Esophagus squamous epithelium (tissue), 5 donors: ENCODE measurements around the gene PIK3C2B. TPM values are rescaled to one million over a fixed set of nuclear protein-coding genes. Genes with fewer than 3 reads are reported as not detected.
A peak's percentile ranks its signal among the peaks of the same experiment; 100 is the strongest.
"Not testable (repeated sequence)": the region's sequence is repeated elsewhere in the genome, so short reads cannot be mapped to it uniquely, and the experiment has no call there.

Experiments
- DNase-seq: peaks from one replicate; lab custom pipeline; 2025; lab: John Stamatoyannopoulos, UW
- H3K27ac ChIP-seq, 4 donors: fragments of 200-600 bp; sonication (generic); one replicate each; pipeline ENCODE4 v1.5.1; 2016 to 2019; ENCODE audit warnings: mild to moderate bottlenecking in 1 of 4
- H3K27me3 ChIP-seq, 4 donors: fragments of 200-600 bp; sonication (generic); 1 replicate in 3 of 4; 2 replicates in 1 of 4; pipeline versions ENCODE4 v1.5.1 to v1.6.0; 2017 to 2021; ENCODE audit warnings: antibody characterized with exemption in 1 of 4
- H3K36me3 ChIP-seq, 3 donors: fragments of 200-600 bp; sonication (generic); one replicate each; pipeline ENCODE4 v1.5.1; 2016 to 2019
- H3K4me1 ChIP-seq, 3 donors: fragments of 200-600 bp; sonication (generic); one replicate each; pipeline ENCODE4 v1.5.1; 2017 to 2019
- H3K4me3 ChIP-seq, 4 donors: fragments of 200-600 bp; sonication (generic); 1 replicate in 3 of 4; 2 replicates in 1 of 4; pipeline ENCODE4 v1.5.1; 2016 to 2019; ENCODE audit warnings: mild to moderate bottlenecking in 2 of 4, moderate library complexity in 1 of 4
- H3K9me3 ChIP-seq, 3 donors: fragments of 200-600 bp; sonication (generic); one replicate each; pipeline ENCODE4 v1.5.1; 2016 to 2019
- CTCF ChIP-seq, 6 experiments: fragments of 450-650 bp in 4 of 6; fragments of 200-600 bp in 2 of 6; sonication (generic) in 2 of 6; IDR thresholded peaks; one replicate each; pipeline ENCODE4 v1.5.1; 2016 to 2019; ENCODE audit warnings: antibody characterized with exemption in 6 of 6, mild to moderate bottlenecking in 4 of 6, moderate library complexity in 4 of 6
- POLR2A ChIP-seq, 4 donors: fragments of 450-650 bp; IDR thresholded peaks; one replicate each; pipeline ENCODE4 v1.6.1; 2017; ENCODE audit warnings: antibody characterized with exemption in 4 of 4, mild to moderate bottlenecking in 4 of 4, moderate library complexity in 3 of 4
- WGBS, 2 donors: methylation state at CpG; one replicate each; pipeline ENCODE4 v1.1.5; 2018; 5-methylcytosine and 5-hydroxymethylcytosine counted together
- intact Hi-C: fragments of 100-400 bp; cut with DNase I; formaldehyde crosslinking; loops from one replicate; pipeline ENCODE4 v1.15.0; 2022
- total RNA-seq, 4 donors: library from RNA; depleted of rRNA; stranded (reverse); fragments of >200 nt; gene quantifications; one replicate each; pipeline ENCODE4 v1.1.0, GENCODE V29; 2016
- donor health status: DM: yes; HTN: yes; CAD: no.

Gene PIK3C2B
- total RNA-seq, 4 donors from 2014 or later, result 19.4 to 40.2 (median 21.3) TPM

GRCh38 chr1:204523605-204524215 is 29.1 kb upstream of the PIK3C2B start:
- H3K9me3 ChIP-seq, result peaks cover 0 to 9% (median 0%) of the 10 kb centered on the region in 3 donors
- no peak overlapping the region for H3K27ac ChIP-seq
- no peak for DNase-seq
- WGBS, 2 donors, result 73 to 83% methylated on average over 5 to 8 of the region's 9 CpGs
- intact Hi-C loops, result no loop called here
- H3K27me3 ChIP-seq, result no peaks in the 10 kb centered on the region
- peaks cover 15 to 72% (median 25%) of the 10 kb centered on the region in 3 donors for H3K36me3 ChIP-seq
- H3K4me1 ChIP-seq, result peaks cover 9 to 37% (median 14%) of the 10 kb centered on the region in 3 donors
- no peak for TF ChIP-seq CTCF (IDR thresholded peaks at IDR 0.05)
- TF ChIP-seq POLR2A (IDR thresholded peaks at IDR 0.05), result no peak
- H3K4me3 ChIP-seq, result no peak overlapping the region

DNA sequence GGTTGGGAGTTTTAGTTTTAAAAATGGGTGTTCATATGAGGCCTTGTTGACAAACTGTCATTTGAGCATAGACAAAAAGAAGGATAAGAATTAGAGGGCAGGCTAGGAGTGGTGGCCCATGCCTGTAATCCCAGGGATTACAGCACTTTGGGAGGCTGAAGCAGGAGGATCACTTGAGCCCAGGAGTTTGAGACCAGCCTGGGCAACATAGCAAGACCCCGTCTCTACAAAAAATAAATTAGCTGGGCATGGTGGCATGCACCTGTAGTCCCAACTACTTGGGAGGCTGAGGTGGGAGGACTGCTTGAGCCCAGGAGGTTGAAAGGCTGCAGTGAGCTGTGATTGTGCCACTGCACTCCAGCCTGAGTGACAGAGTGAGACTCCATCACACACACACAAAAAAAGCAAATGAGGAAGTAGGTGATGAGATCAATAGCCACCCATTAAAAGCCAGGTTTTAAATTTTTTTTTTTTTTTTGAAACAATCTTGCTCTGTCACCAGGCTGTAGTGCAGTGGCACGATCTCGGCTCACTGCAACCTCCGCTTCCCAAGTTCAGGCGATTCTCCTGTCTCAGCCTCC is 27.4 kb upstream of the PIK3C2B start:
- H3K4me3 ChIP-seq, H3K9me3 ChIP-seq, H3K27me3 ChIP-seq, DNase-seq, H3K27ac ChIP-seq, intact Hi-C loops: not testable (repeated sequence)
- peaks cover 18 to 54% (median 31%) of the 10 kb centered on the region in 3 donors for H3K4me1 ChIP-seq
- WGBS, 2 donors, result 76 to 83% methylated on average over 5 of the region's 5 CpGs
- peaks cover 8 to 68% (median 19%) of the 10 kb centered on the region in 3 donors for H3K36me3 ChIP-seq

DNA sequence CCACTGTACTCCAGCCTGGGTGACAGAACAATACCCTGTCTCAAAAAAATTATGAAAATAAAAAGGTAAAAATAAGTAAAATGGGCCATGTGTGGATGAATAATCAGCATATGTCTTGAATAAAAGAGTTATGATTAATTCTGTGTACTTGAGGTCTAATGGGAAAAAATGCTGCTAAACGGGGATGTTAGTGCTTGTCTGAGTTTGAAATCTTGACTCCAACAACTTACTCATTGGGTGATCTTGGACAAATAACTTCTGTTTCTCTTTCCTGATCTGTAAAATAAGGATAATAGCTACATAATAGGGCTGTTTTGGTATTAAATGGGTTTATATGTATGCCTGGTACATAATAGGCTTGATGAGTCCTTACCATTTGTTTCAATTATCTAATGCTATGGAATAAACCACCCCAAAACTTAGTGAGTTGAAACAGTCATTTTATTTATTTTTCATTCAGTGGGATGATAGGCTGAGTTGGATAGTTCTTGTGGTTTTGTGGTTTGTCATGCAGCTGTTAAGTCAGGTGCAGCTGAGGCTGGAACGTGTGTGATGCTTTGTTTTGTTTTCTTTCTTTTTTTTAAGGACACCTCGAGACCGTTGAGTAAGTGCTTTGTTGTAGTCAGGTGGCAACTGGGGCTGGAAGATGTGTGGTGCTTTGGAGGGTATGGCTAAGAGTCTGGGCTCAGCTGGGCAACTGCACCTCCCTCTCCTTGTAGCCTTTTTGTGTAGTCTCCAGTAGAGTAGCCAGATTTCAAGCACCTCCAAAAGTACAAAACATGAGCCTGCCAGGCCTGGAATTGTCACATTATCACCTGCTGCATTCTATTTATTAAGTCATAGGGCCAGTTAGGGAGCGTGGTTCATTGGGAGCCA is 26.5 kb upstream of the PIK3C2B start:
- H3K4me1 ChIP-seq, result peaks cover 18 to 57% (median 31%) of the 10 kb centered on the region in 3 donors
- H3K27me3 ChIP-seq, result no peaks in the 10 kb centered on the region
- TF ChIP-seq CTCF (IDR thresholded peaks at IDR 0.05), result no peak
- peak in 1 of 4 donors; percentile 29 for TF ChIP-seq POLR2A (IDR thresholded peaks at IDR 0.05)
- no peak for DNase-seq
- peaks cover 6 to 59% (median 10%) of the 10 kb centered on the region in 3 donors for H3K36me3 ChIP-seq
- peak overlapping the region in 2 of 4 donors; percentile 17 to 38 for H3K27ac ChIP-seq
- H3K9me3 ChIP-seq, result peaks cover 0 to 9% (median 0%) of the 10 kb centered on the region in 3 donors
- 31 to 39% methylated on average over 5 of the region's 5 CpGs for WGBS, 2 donors
- H3K4me3 ChIP-seq, result no peak overlapping the region
- intact Hi-C loops, result no loop called here

GRCh38 chr1:204517382-204517781 is 22.8 kb upstream of the PIK3C2B start:
- peaks cover 0 to 26% (median 4%) of the 10 kb centered on the region in 3 donors for H3K36me3 ChIP-seq
- 82 to 86% methylated on average over 11 to 19 of the region's 19 CpGs for WGBS, 2 donors
- H3K9me3 ChIP-seq, intact Hi-C loops, H3K27me3 ChIP-seq, DNase-seq: not testable (repeated sequence)
- peaks cover 14 to 52% (median 26%) of the 10 kb centered on the region in 3 donors for H3K4me1 ChIP-seq
- H3K4me3 ChIP-seq, result peak overlapping the region in 3 of 4 donors; percentile 51 to 97 (median 91)
- H3K27ac ChIP-seq, result peak overlapping the region in 2 of 4 donors; percentile 86 to 97

GRCh38 chr1:204516180-204516879 is 21.7 kb upstream of the PIK3C2B start, which contains the start of gene MDM4:
Gene MDM4 (plus strand): TSS chr1:204516406. CDS start chr1:204525519, 9,113 bp downstream.
- H3K4me1 ChIP-seq, result peaks cover 14 to 50% (median 26%) of the 10 kb centered on the region in 3 donors
- peak; percentile 77 for DNase-seq
- H3K27me3 ChIP-seq, result no peaks in the 10 kb centered on the region
- H3K27ac ChIP-seq, result peak within 1 kb of the TSS; percentile 86 to 99 (median 96)
- 0 to 1% methylated on average over 21 to 38 of the region's 43 CpGs for WGBS, 2 donors
- intact Hi-C loops, result no loop called here
- TF ChIP-seq CTCF (IDR thresholded peaks at IDR 0.05), result peak in 1 of 6 experiments; percentile 6
- peak in 3 of 4 donors; percentile 59 to 87 (median 82) for TF ChIP-seq POLR2A (IDR thresholded peaks at IDR 0.05)
- H3K9me3 ChIP-seq, result no peaks in the 10 kb centered on the region
- peak within 1 kb of the TSS; percentile 51 to 97 (median 80) for H3K4me3 ChIP-seq
- H3K36me3 ChIP-seq, result peaks cover 0 to 21% (median 4%) of the 10 kb centered on the region in 3 donors
